A673 (cell line): Measurements from ENCODE around the gene EVPL. TPM values are rescaled to one million over a fixed set of nuclear protein-coding genes. Genes with fewer than 3 reads are reported as not detected.

Experiments
- BruUV-seq: library from RNA; stranded (reverse); fragments of 400-500 nt; replicated peaks from 2 replicates; lab custom pipeline; 2021; lab: Mats Ljungman, UMichigan
- CTCF ChIA-PET: fragments of 300-600 bp; sonication (Branson Sonifier 250); formaldehyde crosslinking; loops from one replicate; lab custom pipeline; 2022; ENCODE audit warnings: antibody characterized with exemption; lab: Charles Lee
- POLR2A ChIA-PET: fragments of 300-600 bp; sonication (Branson Sonifier 250); formaldehyde crosslinking; loops from one replicate; lab custom pipeline; 2022; ENCODE audit warnings: antibody characterized with exemption; ENCODE audit not compliant: low non-redundant PET; lab: Charles Lee
- DNase-seq: peaks from one replicate; pipeline ENCODE4 v3.0.0-alpha.2; 2015; ENCODE audit warnings: low spot score
- H3K27ac ChIP-seq: fragments of 200-600 bp; sonication (generic); 2 replicates; pipeline ENCODE4 v1.5.1; 2016; ENCODE audit warnings: mixed run types, low read depth, mild to moderate bottlenecking, mixed read lengths, antibody characterized with exemption, low read length; ENCODE audit not compliant: poor library complexity, severe bottlenecking
- H3K27me3 ChIP-seq: fragments of 200-600 bp; sonication (generic); replicated peaks from 2 replicates; pipeline ENCODE4 v1.6.1; 2017; ENCODE audit warnings: mixed run types, low read depth, mild to moderate bottlenecking, mixed read lengths, antibody characterized with exemption, low read length; ENCODE audit not compliant: insufficient read depth, poor library complexity
- H3K36me3 ChIP-seq: fragments of 200-600 bp; sonication (generic); 2 replicates; pipeline ENCODE4 v1.6.1; 2016; ENCODE audit warnings: mixed run types, mild to moderate bottlenecking, mixed read lengths, antibody characterized with exemption, low read length; ENCODE audit not compliant: insufficient read depth, poor library complexity, severe bottlenecking
- H3K4me1 ChIP-seq: fragments of 200-600 bp; sonication (generic); 2 replicates; pipeline ENCODE4 v1.6.1; 2017; ENCODE audit warnings: mixed run types, mild to moderate bottlenecking, mixed read lengths, antibody characterized with exemption, low read length; ENCODE audit not compliant: insufficient read depth, poor library complexity, severe bottlenecking
- H3K4me3 ChIP-seq: fragments of 200-600 bp; sonication (generic); 2 replicates; pipeline ENCODE4 v1.5.1; 2016; ENCODE audit warnings: low read depth, mixed run types, mild to moderate bottlenecking, mixed read lengths, low read length; ENCODE audit not compliant: poor library complexity, severe bottlenecking
- H3K9me3 ChIP-seq: fragments of 200-600 bp; sonication (generic); 2 replicates; pipeline ENCODE4 v1.6.1; 2016; ENCODE audit warnings: mixed run types, low read depth, mild to moderate bottlenecking, mixed read lengths, antibody characterized with exemption, low read length; ENCODE audit not compliant: poor library complexity, severe bottlenecking
- CTCF ChIP-seq: fragments of 300-800, 200-600 bp; sonication (generic); conservative IDR thresholded peaks from 2 replicates; pipeline ENCODE4 v1.5.1; 2017; ENCODE audit warnings: low read depth, mild to moderate bottlenecking, antibody characterized with exemption, low read length, moderate library complexity, mixed read lengths
- EZH2 ChIP-seq: fragments of 200-600 bp; sonication (generic); IDR thresholded peaks from 2 replicates; pipeline ENCODE4 v1.6.1; 2017; ENCODE audit warnings: borderline replicate concordance, low read depth, mild to moderate bottlenecking, mixed read lengths, antibody characterized with exemption, low read length; ENCODE audit not compliant: poor library complexity, severe bottlenecking
- intact Hi-C: fragments of 100-400 bp; cut with micrococcal nuclease; formaldehyde crosslinking; loops from one replicate; pipeline ENCODE4 v1.10.0; 2022; ENCODE audit not compliant: unreplicated experiment
- total RNA-seq: library from RNA; stranded (reverse); gene quantifications from 2 replicates; pipeline ENCODE4 v1.2.3, GENCODE V29; 2021

EVPL gene
- total RNA-seq, 1 experiment from 2014 or later: 0.21 TPM

GRCh38 chr17:75965468-75965867, 61.6 kb downstream of the EVPL start:
- TF ChIP-seq EZH2 (no peak), CTCF (no peak)
- Histone ChIP-seq H3K4me1 (no peaks in the 10 kb centered on the region), H3K36me3 (no peaks in the 10 kb centered on the region), H3K9me3 (no peaks in the 10 kb centered on the region), H3K27ac (no peak overlapping the region), H3K27me3 (no peaks in the 10 kb centered on the region), H3K4me3 (no peak overlapping the region)
- BruUV-seq: no TSS peak
- intact Hi-C loops: no loop called here
- CTCF ChIA-PET: no interaction called here
- POLR2A ChIA-PET: no interaction called here
- no peak for DNase-seq

DNA sequence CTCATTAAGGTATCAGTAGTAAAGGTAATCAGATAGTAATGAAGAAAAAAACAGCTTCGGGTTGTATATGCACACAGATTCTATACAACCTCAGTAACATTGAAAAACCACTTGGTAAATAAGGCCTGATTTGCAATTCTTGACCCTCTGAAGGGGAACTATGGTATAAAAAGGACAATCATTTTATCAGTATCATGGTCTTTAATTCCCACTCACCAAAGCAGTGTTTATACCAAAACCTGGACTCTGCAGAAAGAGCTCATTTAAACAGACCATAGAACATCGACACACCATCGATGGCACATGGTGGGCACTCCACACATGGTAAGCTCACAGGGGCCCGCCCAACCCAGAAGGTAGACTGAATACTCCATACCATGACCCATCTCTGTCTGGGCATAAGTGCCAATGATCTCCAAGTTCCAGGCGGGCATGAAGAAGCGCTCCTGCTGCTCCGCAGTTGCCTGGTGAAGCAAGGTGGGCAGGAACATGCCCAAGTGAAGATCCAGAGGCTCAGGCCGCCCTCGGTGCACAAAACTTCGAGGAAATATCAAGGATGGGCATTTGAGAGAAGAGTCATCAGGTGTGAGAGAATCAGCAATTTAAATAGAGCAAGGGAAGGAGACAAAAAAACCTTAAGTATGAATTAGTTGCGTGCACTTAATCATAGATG, 67.1 kb downstream of the EVPL start:
- BruUV-seq: no TSS peak
- no peaks in the 10 kb centered on the region for H3K9me3 ChIP-seq
- H3K4me3 ChIP-seq: no peak overlapping the region
- H3K36me3 ChIP-seq: peaks cover 7% of the 10 kb centered on the region
- H3K4me1 ChIP-seq: no peaks in the 10 kb centered on the region
- no peak for DNase-seq
- TF ChIP-seq CTCF (no peak), EZH2 (no peak)
- CTCF ChIA-PET: interaction anchor here (0.5 kb wide), 1 partner anchor 175 kb away, joined by 6 read pairs; no protein-coding TSS in a partner anchor
- POLR2A ChIA-PET: no interaction called here
- H3K27ac ChIP-seq: no peak overlapping the region
- intact Hi-C loops: no loop called here
- H3K27me3 ChIP-seq: no peaks in the 10 kb centered on the region

DNA sequence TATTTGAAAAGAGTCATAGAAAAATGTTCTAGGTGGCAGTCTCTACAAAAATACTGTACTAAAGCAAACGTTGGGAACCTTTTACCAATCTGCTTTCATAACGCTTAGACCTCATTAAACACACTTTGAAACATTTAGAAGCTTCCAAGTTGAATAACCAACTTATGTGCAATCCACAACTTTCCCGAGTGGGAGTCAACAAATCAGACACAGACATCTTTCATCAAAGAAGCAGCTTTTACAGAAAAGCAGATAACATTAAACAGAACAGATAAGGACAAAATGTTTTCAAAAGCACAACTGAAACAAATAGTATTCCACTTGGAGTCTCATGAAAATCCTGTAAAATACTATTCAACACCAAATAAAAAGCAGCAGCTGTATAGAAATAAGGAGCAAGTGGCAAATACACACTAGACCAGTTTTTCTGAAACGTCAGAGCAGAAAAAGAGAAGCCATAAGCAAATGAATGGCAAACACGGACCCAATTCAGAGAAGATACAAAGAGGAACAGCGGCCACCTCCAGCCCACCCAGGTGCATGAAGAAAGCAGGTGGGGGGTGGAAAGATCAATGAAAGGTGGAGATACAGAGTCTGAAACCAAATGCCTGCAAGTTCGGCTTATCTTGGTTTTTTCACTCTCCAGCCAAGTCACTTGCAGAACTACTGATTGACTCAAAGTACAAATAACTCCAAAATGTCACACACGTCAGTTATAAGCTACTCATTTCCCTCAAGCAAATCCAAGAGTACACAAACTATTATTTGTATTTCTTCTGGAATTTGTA, 67.9 kb downstream of the EVPL start:
- TF ChIP-seq CTCF: no peak
- TF ChIP-seq EZH2: no peak
- POLR2A ChIA-PET: no interaction called here
- Histone ChIP-seq H3K4me1 (no peaks in the 10 kb centered on the region), H3K27ac (no peak overlapping the region), H3K9me3 (no peaks in the 10 kb centered on the region), H3K4me3 (no peak overlapping the region), H3K27me3 (no peaks in the 10 kb centered on the region), H3K36me3 (peaks cover 7% of the 10 kb centered on the region)
- BruUV-seq: no TSS peak
- no peak for DNase-seq
- CTCF ChIA-PET: interaction anchor here (0.5 kb wide), 1 partner anchor 174 kb away, joined by 6 read pairs; no protein-coding TSS in a partner anchor
- intact Hi-C loops: no loop called here

Other genes starting within 250 kb of the EVPL start
- 53.2 and 60.0 TPM in 2 replicates for gene UNK, start 242.5 kb downstream of the EVPL start, total RNA-seq
- gene UNC13D, start 182.9 kb downstream of the EVPL start, total RNA-seq: 0.37 and 2.2 TPM in 2 replicates
- 70.3 and 87.5 TPM in 2 replicates for gene WBP2, start 172.0 kb downstream of the EVPL start, total RNA-seq
- gene TRIM47, start 148.7 kb downstream of the EVPL start, total RNA-seq: 0.46 and 0.95 TPM in 2 replicates
- 46.1 and 47.9 TPM in 2 replicates for gene TRIM65, start 130.4 kb downstream of the EVPL start, total RNA-seq
- gene MRPL38, start 122.4 kb downstream of the EVPL start, total RNA-seq: 166 and 167 TPM in 2 replicates
- 34.4 and 35.6 TPM in 2 replicates for gene FBF1, start 86.3 kb downstream of the EVPL start, total RNA-seq
- 35.0 and 39.5 TPM in 2 replicates for gene ACOX1, start 48.1 kb downstream of the EVPL start, total RNA-seq
- 13.3 and 16.2 TPM in 2 replicates for gene TEN1, start 48.1 kb downstream of the EVPL start, total RNA-seq
- gene CDK3, start 26.5 kb downstream of the EVPL start, total RNA-seq: 8.5 and 10.0 TPM in 2 replicates
- 96.4 and 101 TPM in 2 replicates for gene SRP68, start 45.2 kb upstream of the EVPL start, total RNA-seq
- not detected in 2 replicates for gene GALR2, start 47.5 kb upstream of the EVPL start, total RNA-seq
- not detected in 2 replicates for gene ZACN, start 51.9 kb upstream of the EVPL start, total RNA-seq
- 115 and 117 TPM in 2 replicates for gene EXOC7, start 76.5 kb upstream of the EVPL start, total RNA-seq
- gene FOXJ1, start 113.9 kb upstream of the EVPL start, total RNA-seq: 0.17 and 0.20 TPM in 2 replicates
- 0.56 and 0.70 TPM in 2 replicates for gene RNF157, start 213.2 kb upstream of the EVPL start, total RNA-seq
- 45.7 and 46.5 TPM in 2 replicates for gene UBALD2, start 238.0 kb upstream of the EVPL start, total RNA-seq